ENCODE results near the gene MBNL1.

DNA sequence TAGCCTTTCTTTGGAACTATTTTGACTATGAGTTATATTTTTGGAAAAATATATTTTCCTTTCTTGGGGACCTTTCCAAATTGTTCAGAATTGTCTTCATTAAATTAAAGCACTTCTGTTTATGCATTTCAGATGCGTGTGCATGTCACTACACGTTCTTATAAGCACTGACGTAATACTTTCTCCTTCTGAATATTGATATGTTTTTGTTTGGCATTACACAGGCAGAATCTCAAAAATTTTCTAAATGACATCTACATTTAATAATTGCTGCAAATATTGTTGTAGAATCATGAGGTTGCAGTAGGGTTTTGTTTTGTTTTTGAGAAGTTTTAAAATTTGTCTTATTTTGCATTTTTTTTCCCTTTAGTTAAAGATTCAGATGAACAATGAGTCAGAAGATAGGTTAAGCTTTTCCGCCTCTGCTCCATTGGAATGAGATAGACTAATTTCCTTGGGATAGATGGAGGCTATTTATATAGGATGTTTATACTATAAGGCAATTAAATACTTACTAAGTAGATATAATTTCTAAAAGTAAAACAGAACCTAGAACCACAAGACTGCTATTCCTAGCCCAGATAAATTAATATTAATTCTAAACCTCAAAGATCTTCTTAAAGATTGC, 110.8 kb downstream of the MBNL1 start:
- TF ChIP-seq, protein P1, sequence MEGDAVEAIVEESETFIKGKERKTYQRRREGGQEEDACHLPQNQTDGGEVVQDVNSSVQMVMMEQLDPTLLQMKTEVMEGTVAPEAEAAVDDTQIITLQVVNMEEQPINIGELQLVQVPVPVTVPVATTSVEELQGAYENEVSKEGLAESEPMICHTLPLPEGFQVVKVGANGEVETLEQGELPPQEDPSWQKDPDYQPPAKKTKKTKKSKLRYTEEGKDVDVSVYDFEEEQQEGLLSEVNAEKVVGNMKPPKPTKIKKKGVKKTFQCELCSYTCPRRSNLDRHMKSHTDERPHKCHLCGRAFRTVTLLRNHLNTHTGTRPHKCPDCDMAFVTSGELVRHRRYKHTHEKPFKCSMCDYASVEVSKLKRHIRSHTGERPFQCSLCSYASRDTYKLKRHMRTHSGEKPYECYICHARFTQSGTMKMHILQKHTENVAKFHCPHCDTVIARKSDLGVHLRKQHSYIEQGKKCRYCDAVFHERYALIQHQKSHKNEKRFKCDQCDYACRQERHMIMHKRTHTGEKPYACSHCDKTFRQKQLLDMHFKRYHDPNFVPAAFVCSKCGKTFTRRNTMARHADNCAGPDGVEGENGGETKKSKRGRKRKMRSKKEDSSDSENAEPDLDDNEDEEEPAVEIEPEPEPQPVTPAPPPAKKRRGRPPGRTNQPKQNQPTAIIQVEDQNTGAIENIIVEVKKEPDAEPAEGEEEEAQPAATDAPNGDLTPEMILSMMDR (conservative IDR thresholded peaks at IDR 0.05; ENCODE audit: low read length), result no peak
- TF ChIP-seq EZH2phosphoT487 (IDR thresholded peaks at IDR 0.05; ENCODE audit: borderline replicate concordance, low read depth, low read length), result no peak
